NB4 (cell line): ENCODE data around the gene SPATS2.

Experiments used
- POLR2A ChIP-seq: IDR thresholded peaks from 2 replicates; pipeline ENCODE4 v1.6.1; 2011; ENCODE audit warnings: mild to moderate bottlenecking; ENCODE audit not compliant: insufficient read length; ENCODE audit errors: extremely low read depth
- TF ChIP-seq, protein P1 (sequence below): IDR thresholded peaks from one replicate; pipeline ENCODE4 v1.5.1; 2012; ENCODE audit warnings: low read depth, low read length

DNA sequence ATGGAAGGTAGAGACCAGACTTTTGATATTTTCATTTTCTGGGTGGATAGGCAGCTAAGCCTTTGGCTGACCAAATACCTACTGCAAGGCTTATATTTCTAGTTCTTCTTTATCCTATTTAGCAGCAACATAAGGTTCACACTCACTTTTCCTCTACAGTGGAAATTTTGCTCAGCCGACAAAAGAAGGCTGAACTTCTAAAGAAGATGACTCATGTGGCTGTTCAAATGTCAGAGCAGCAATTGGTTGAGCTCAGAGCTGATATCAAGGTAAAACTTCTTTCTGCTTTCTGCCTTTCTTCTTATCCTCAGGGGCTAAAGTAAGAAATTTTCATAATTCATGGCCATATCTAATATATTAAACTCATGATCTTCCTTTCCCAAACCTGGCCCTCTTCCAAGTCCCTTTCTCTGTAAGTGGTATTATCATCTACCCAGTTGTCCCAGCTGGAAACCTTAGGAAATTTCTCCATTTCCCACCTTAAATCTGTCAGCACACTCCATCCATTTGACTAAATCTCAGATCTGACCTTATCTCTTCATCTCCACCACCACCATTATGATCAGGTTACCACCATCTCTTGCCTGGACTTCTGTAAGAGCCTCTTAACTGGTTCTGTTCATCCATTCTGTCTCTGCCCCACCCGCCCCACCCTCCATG lies 151.8 kb downstream of the SPATS2 start:
- TF ChIP-seq, protein P1, sequence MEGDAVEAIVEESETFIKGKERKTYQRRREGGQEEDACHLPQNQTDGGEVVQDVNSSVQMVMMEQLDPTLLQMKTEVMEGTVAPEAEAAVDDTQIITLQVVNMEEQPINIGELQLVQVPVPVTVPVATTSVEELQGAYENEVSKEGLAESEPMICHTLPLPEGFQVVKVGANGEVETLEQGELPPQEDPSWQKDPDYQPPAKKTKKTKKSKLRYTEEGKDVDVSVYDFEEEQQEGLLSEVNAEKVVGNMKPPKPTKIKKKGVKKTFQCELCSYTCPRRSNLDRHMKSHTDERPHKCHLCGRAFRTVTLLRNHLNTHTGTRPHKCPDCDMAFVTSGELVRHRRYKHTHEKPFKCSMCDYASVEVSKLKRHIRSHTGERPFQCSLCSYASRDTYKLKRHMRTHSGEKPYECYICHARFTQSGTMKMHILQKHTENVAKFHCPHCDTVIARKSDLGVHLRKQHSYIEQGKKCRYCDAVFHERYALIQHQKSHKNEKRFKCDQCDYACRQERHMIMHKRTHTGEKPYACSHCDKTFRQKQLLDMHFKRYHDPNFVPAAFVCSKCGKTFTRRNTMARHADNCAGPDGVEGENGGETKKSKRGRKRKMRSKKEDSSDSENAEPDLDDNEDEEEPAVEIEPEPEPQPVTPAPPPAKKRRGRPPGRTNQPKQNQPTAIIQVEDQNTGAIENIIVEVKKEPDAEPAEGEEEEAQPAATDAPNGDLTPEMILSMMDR = no peak
- no peak for TF ChIP-seq POLR2A
